Neuronal stem cell (in vitro differentiated cells): Measurements from ENCODE around the gene MYD88.

Experiments used
- DNase-seq: peaks from one replicate; pipeline ENCODE4 v3.0.0-alpha.2; 2013; ENCODE audit warnings: low spot score
- H2AFZ ChIP-seq: one replicate; pipeline ENCODE4 v1.6.1; 2013; ENCODE audit warnings: mild to moderate bottlenecking, low read length, inconsistent platforms
- H2AK5ac ChIP-seq: 2 replicates; pipeline ENCODE4 v1.6.1; 2013; ENCODE audit warnings: low read depth, mild to moderate bottlenecking, inconsistent platforms, low read length, moderate library complexity, mixed read lengths
- H2BK120ac ChIP-seq: 2 replicates; pipeline ENCODE4 v1.6.1; 2013; ENCODE audit warnings: low read depth, mild to moderate bottlenecking, inconsistent platforms, low read length, moderate library complexity, mixed read lengths
- H2BK12ac ChIP-seq: one replicate; pipeline ENCODE4 v1.6.1; 2013; ENCODE audit warnings: low read length, inconsistent platforms
- H2BK15ac ChIP-seq: 2 replicates; pipeline ENCODE4 v1.6.1; 2013; ENCODE audit warnings: mild to moderate bottlenecking, low read length, inconsistent platforms, mixed read lengths
- H2BK5ac ChIP-seq: one replicate; pipeline ENCODE4 v1.6.1; 2013; ENCODE audit warnings: inconsistent platforms, mild to moderate bottlenecking, low read length, moderate library complexity
- H3K14ac ChIP-seq: one replicate; pipeline ENCODE4 v1.6.1; 2013; ENCODE audit warnings: low read length, inconsistent platforms
- H3K18ac ChIP-seq: 2 replicates; pipeline ENCODE4 v1.6.1; 2013; ENCODE audit warnings: low read length, inconsistent platforms
- H3K23ac ChIP-seq: 2 replicates; pipeline ENCODE4 v1.6.1; 2013; ENCODE audit warnings: low read depth, mild to moderate bottlenecking, mixed read lengths, low read length, inconsistent platforms; ENCODE audit not compliant: poor library complexity
- H3K27ac ChIP-seq: replicated peaks from 3 replicates; pipeline ENCODE4 v1.5.1; 2013; ENCODE audit warnings: low read length, inconsistent platforms
- H3K27me3 ChIP-seq, 3 experiments: 2 replicates each; pipeline ENCODE4 v1.6.1; 2013; ENCODE audit warnings: low read length in 3 of 3, mild to moderate bottlenecking in 2 of 3, inconsistent platforms in 1 of 3, low read depth in 1 of 3, mixed read lengths in 1 of 3, moderate library complexity in 1 of 3; ENCODE audit not compliant: control insufficient read depth in 3 of 3, insufficient read depth in 3 of 3
- H3K36me3 ChIP-seq, 2 donors: replicated peaks in 1 of 2; 2 replicates each; pipeline ENCODE4 v1.6.1; 2013; ENCODE audit warnings: low read length in 2 of 2; ENCODE audit not compliant: control insufficient read depth in 2 of 2, insufficient read depth in 2 of 2
- H3K4ac ChIP-seq: 2 replicates; pipeline ENCODE4 v1.6.1; 2013; ENCODE audit warnings: inconsistent platforms, mild to moderate bottlenecking, low read length, moderate library complexity
- H3K4me1 ChIP-seq, 2 donors: 1 replicate in 1 of 2; 2 replicates in 1 of 2; pipeline ENCODE4 v1.6.1; 2013; ENCODE audit warnings: low read length in 2 of 2, low read depth in 1 of 2; ENCODE audit not compliant: control insufficient read depth in 2 of 2, insufficient read depth in 1 of 2
- H3K4me2 ChIP-seq: one replicate; pipeline ENCODE4 v1.6.1; 2013; ENCODE audit warnings: mild to moderate bottlenecking, low read length, inconsistent platforms; ENCODE audit not compliant: insufficient read depth, poor library complexity, severe bottlenecking
- H3K4me3 ChIP-seq, 2 donors: 2 replicates each; pipeline ENCODE4 v1.5.1; 2013; ENCODE audit warnings: low read length in 2 of 2, mild to moderate bottlenecking in 2 of 2, inconsistent platforms in 1 of 2, moderate library complexity in 1 of 2
- H3K79me1 ChIP-seq: one replicate; pipeline ENCODE4 v1.6.1; 2013; ENCODE audit warnings: low read depth, mild to moderate bottlenecking, inconsistent platforms, low read length, moderate library complexity
- H3K9ac ChIP-seq: one replicate; pipeline ENCODE4 v1.6.1; 2013; ENCODE audit warnings: mild to moderate bottlenecking, low read depth, low read length, inconsistent platforms; ENCODE audit not compliant: poor library complexity
- H3K9me3 ChIP-seq, 2 donors: replicated peaks in 1 of 2; 2 replicates each; pipeline versions ENCODE3 to v1.6.1; 2013; ENCODE audit warnings: low read length in 2 of 2, mild to moderate bottlenecking in 2 of 2, inconsistent platforms in 1 of 2, low read depth in 1 of 2, mixed read lengths in 1 of 2, moderate library complexity in 1 of 2; ENCODE audit not compliant: control insufficient read depth in 2 of 2, insufficient read depth in 1 of 2
- H4K8ac ChIP-seq: one replicate; pipeline ENCODE4 v1.6.1; 2013; ENCODE audit warnings: low read depth, mild to moderate bottlenecking, inconsistent platforms, low read length, moderate library complexity
- H4K91ac ChIP-seq: one replicate; pipeline ENCODE4 v1.6.1; 2013; ENCODE audit warnings: low read length, low read depth, mild to moderate bottlenecking, inconsistent platforms; ENCODE audit not compliant: poor library complexity
- WGBS, 2 donors: extraction: QIAGEN DNeasy Blood & Tissue Kit; methylation state at CpG; one replicate each; pipeline ENCODE4 v1.1.7; 2013; ENCODE audit warnings: missing lambda C conversion rate in 2 of 2, mixed read lengths in 1 of 2; ENCODE audit not compliant: insufficient read length in 2 of 2, insufficient replicate concordance in 1 of 2; ENCODE audit errors: extremely low coverage in 2 of 2; 5-methylcytosine and 5-hydroxymethylcytosine counted together

Gene MYD88

GRCh38 chr3:38164952-38165721, 26.7 kb downstream of the MYD88 start, which contains the start of gene OXSR1:
OXSR1 (plus strand) TSS chr3:38165537; CDS start chr3:38165877, 340 bp downstream.
- WGBS, 2 donors: no CpG with 5 or more reads among the region's 57 CpGs
- peaks cover 8% of the 10 kb centered on the region for H3K79me1 ChIP-seq
- H3K14ac ChIP-seq: peak within 1 kb of the TSS; percentile 99
- DNase-seq: peak; percentile 93
- H3K4ac ChIP-seq: no peak within 1 kb of the TSS
- H3K27me3 ChIP-seq: no peaks in the 10 kb centered on the region
- peak within 1 kb of the TSS; percentile 95 for H2AFZ ChIP-seq
- peaks cover 2 to 4% of the 10 kb centered on the region in 2 donors for H3K4me1 ChIP-seq
- H3K18ac ChIP-seq: peak within 1 kb of the TSS; percentile 99
- peak within 1 kb of the TSS; percentile 91 for H3K23ac ChIP-seq
- peak within 1 kb of the TSS; percentile 98 for H2BK15ac ChIP-seq
- H3K4me2 ChIP-seq: peak within 1 kb of the TSS; percentile 88
- H2BK12ac ChIP-seq: no peak within 1 kb of the TSS
- peaks cover 0 to 3% of the 10 kb centered on the region in 2 donors for H3K36me3 ChIP-seq
- peak within 1 kb of the TSS; percentile 74 to 94 for H3K4me3 ChIP-seq
- peak within 1 kb of the TSS; percentile 89 for H2AK5ac ChIP-seq
- peak within 1 kb of the TSS; percentile 98 for H2BK5ac ChIP-seq
- H4K8ac ChIP-seq: peak within 1 kb of the TSS; percentile 86
- H3K27ac ChIP-seq: peak within 1 kb of the TSS; percentile 98
- peak within 1 kb of the TSS; percentile 54 for H2BK120ac ChIP-seq
- H3K9ac ChIP-seq: peak within 1 kb of the TSS; percentile 94
- H4K91ac ChIP-seq: no peak within 1 kb of the TSS
- H3K9me3 ChIP-seq: no peaks in the 10 kb centered on the region

GRCh38 chr3:38165722-38166387, 27.4 kb downstream of the MYD88 start:
- Histone ChIP-seq H3K79me1 (peaks cover 8% of the 10 kb centered on the region), H2BK15ac (peak overlapping the region; percentile 98), H3K18ac (peak overlapping the region; percentile 99), H3K4me1 (peaks cover 2 to 4% of the 10 kb centered on the region in 2 donors), H3K23ac (peak overlapping the region; percentile 91), H3K27me3 (no peaks in the 10 kb centered on the region), H3K27ac (peak overlapping the region; percentile 98), H3K36me3 (peaks cover 0 to 3% of the 10 kb centered on the region in 2 donors), H3K4me3 (peak overlapping the region; percentile 74 to 94), H2BK12ac (no peak overlapping the region), H3K4me2 (peak overlapping the region; percentile 69), H4K8ac (peak overlapping the region; percentile 43), H3K4ac (no peak overlapping the region), H3K9me3 (no peaks in the 10 kb centered on the region), H3K9ac (peak overlapping the region; percentile 94), H2AK5ac (peak overlapping the region; percentile 89), H3K14ac (peak overlapping the region; percentile 99), H2AFZ (peak overlapping the region; percentile 95), H2BK5ac (peak overlapping the region; percentile 98), H2BK120ac (peak overlapping the region; percentile 54), H4K91ac (no peak overlapping the region)
- no peak for DNase-seq
- WGBS, 2 donors: no CpG with 5 or more reads among the region's 62 CpGs

- no CpG with 5 or more reads among the region's 4 CpGs for WGBS, 2 donors
- H3K4me3 ChIP-seq: no peak overlapping the region
Measured at GRCh38 chr3:38167591-38167990, 29.1 kb downstream of the MYD88 start.

More at GRCh38 chr3:38167591-38167990, 29.1 kb downstream of the MYD88 start:
- Histone ChIP-seq H3K4ac (no peak overlapping the region), H3K18ac (no peak overlapping the region), H3K4me1 (peaks cover 2 to 4% of the 10 kb centered on the region in 2 donors), H2BK15ac (no peak overlapping the region), H3K9me3 (no peaks in the 10 kb centered on the region), H3K27me3 (no peaks in the 10 kb centered on the region), H2BK5ac (no peak overlapping the region), H3K23ac (no peak overlapping the region), H2BK120ac (no peak overlapping the region), H3K9ac (no peak overlapping the region), H4K91ac (no peak overlapping the region), H3K4me2 (no peak overlapping the region), H3K36me3 (peaks cover 0 to 3% of the 10 kb centered on the region in 2 donors), H3K27ac (no peak overlapping the region), H3K79me1 (peaks cover 8% of the 10 kb centered on the region), H4K8ac (no peak overlapping the region), H2AK5ac (no peak overlapping the region), H3K14ac (no peak overlapping the region), H2BK12ac (no peak overlapping the region), H2AFZ (no peak overlapping the region)
- no peak for DNase-seq
